H9 (cell line): ENCODE measurements around the gene EDNRA. TPM values are rescaled to one million over a fixed set of nuclear protein-coding genes. Genes with fewer than 3 reads are reported as not detected.

Source experiments
- DNase-seq: peaks from one replicate; pipeline ENCODE4 v3.0.0-alpha.2; 2017
- H2AFZ ChIP-seq: one replicate; pipeline ENCODE4 v1.6.1; 2013; ENCODE audit warnings: mild to moderate bottlenecking, low read length, control low read depth, moderate library complexity
- H2AK5ac ChIP-seq: 2 replicates; pipeline ENCODE4 v1.6.1; 2013; ENCODE audit warnings: low read length, control low read depth, mixed read lengths; ENCODE audit not compliant: insufficient read length
- H2BK120ac ChIP-seq: one replicate; pipeline ENCODE4 v1.6.1; 2013; ENCODE audit warnings: low read depth, mild to moderate bottlenecking, low read length, control low read depth, inconsistent platforms; ENCODE audit not compliant: poor library complexity, severe bottlenecking
- H2BK12ac ChIP-seq: 2 replicates; pipeline ENCODE4 v1.6.1; 2013; ENCODE audit warnings: low read length, control low read depth, mixed read lengths, low read depth; ENCODE audit not compliant: insufficient read length
- H2BK15ac ChIP-seq: 2 replicates; pipeline ENCODE4 v1.6.1; 2013; ENCODE audit warnings: low read depth, low read length, control low read depth
- H2BK20ac ChIP-seq: one replicate; pipeline ENCODE4 v1.6.1; 2013; ENCODE audit warnings: low read depth, mild to moderate bottlenecking, low read length, control low read depth, inconsistent platforms; ENCODE audit not compliant: poor library complexity, severe bottlenecking
- H2BK5ac ChIP-seq: 2 replicates; pipeline ENCODE4 v1.6.1; 2013; ENCODE audit warnings: low read length, control low read depth, mixed read lengths; ENCODE audit not compliant: insufficient read length
- H3K14ac ChIP-seq: 2 replicates; pipeline ENCODE4 v1.6.1; 2013; ENCODE audit warnings: low read length, control low read depth; ENCODE audit not compliant: insufficient read depth
- H3K18ac ChIP-seq: 2 replicates; pipeline ENCODE4 v1.6.1; 2013; ENCODE audit warnings: low read depth, mild to moderate bottlenecking, mixed read lengths, low read length, control low read depth; ENCODE audit not compliant: insufficient read length
- H3K23ac ChIP-seq: 2 replicates; pipeline ENCODE4 v1.6.1; 2013; ENCODE audit warnings: low read length, control low read depth, mixed read lengths, low read depth; ENCODE audit not compliant: insufficient read length
- H3K23me2 ChIP-seq: 2 replicates; pipeline ENCODE4 v1.6.1; 2013; ENCODE audit warnings: low read depth, mild to moderate bottlenecking, mixed read lengths, low read length, control low read depth; ENCODE audit not compliant: insufficient read length, poor library complexity, severe bottlenecking
- H3K27ac ChIP-seq: 2 replicates; pipeline ENCODE4 v1.5.1; 2013; ENCODE audit warnings: low read length, control low read depth, mixed read lengths, low read depth; ENCODE audit not compliant: insufficient read length
- H3K27me3 ChIP-seq: 2 replicates; pipeline ENCODE4 v1.6.1; 2013; ENCODE audit warnings: low read length, control low read depth, inconsistent platforms; ENCODE audit not compliant: insufficient read depth
- H3K4ac ChIP-seq: 2 replicates; pipeline ENCODE4 v1.6.1; 2013; ENCODE audit warnings: low read depth, mild to moderate bottlenecking, control low read depth, inconsistent platforms, low read length, moderate library complexity
- H3K4me1 ChIP-seq: 2 replicates; pipeline ENCODE4 v1.6.1; 2013; ENCODE audit warnings: low read length, control low read depth, inconsistent platforms; ENCODE audit not compliant: insufficient read depth
- H3K4me2 ChIP-seq: 2 replicates; pipeline ENCODE4 v1.6.1; 2013; ENCODE audit warnings: low read length, control low read depth, mixed read lengths; ENCODE audit not compliant: insufficient read length, insufficient read depth
- H3K56ac ChIP-seq: 2 replicates; pipeline ENCODE4 v1.6.1; 2013; ENCODE audit warnings: low read depth, mild to moderate bottlenecking, mixed read lengths, low read length, control low read depth; ENCODE audit not compliant: insufficient read length
- H3K79me1 ChIP-seq: 2 replicates; pipeline ENCODE4 v1.6.1; 2013; ENCODE audit warnings: low read depth, mild to moderate bottlenecking, moderate library complexity, low read length, control low read depth, inconsistent platforms; ENCODE audit not compliant: insufficient read depth, poor library complexity, severe bottlenecking
- H3K79me2 ChIP-seq: 2 replicates; pipeline ENCODE4 v1.6.1; 2013; ENCODE audit warnings: low read length, control low read depth, inconsistent platforms; ENCODE audit not compliant: insufficient read depth
- H3K9ac ChIP-seq: 2 replicates; pipeline ENCODE4 v1.6.1; 2013; ENCODE audit warnings: low read length, control low read depth, mixed read lengths; ENCODE audit not compliant: insufficient read length; ENCODE audit errors: extremely low read depth
- H3K9me3 ChIP-seq: one replicate; pipeline ENCODE4 v1.6.1; 2013; ENCODE audit warnings: low read depth, low read length, inconsistent platforms; ENCODE audit not compliant: control insufficient read depth
- H3T11ph ChIP-seq: one replicate; pipeline ENCODE4 v1.6.1; 2013; ENCODE audit warnings: mild to moderate bottlenecking, low read length, control low read depth, inconsistent platforms
- H4K20me1 ChIP-seq: one replicate; pipeline ENCODE4 v1.6.1; 2013; ENCODE audit not compliant: control insufficient read depth, insufficient read length, insufficient read depth
- H4K5ac ChIP-seq: 2 replicates; pipeline ENCODE4 v1.6.1; 2013; ENCODE audit warnings: low read depth, mild to moderate bottlenecking, mixed read lengths, low read length, control low read depth; ENCODE audit not compliant: insufficient read length
- H4K8ac ChIP-seq: replicated peaks from 2 replicates; pipeline ENCODE4 v1.6.1; 2013; ENCODE audit warnings: low read length, control low read depth, mixed read lengths, low read depth; ENCODE audit not compliant: insufficient read length
- H4K91ac ChIP-seq: 2 replicates; pipeline ENCODE4 v1.6.1; 2013; ENCODE audit warnings: low read depth, mild to moderate bottlenecking, moderate library complexity, mixed read lengths, low read length, control low read depth; ENCODE audit not compliant: insufficient read length
- H3K27ac Mint-ChIP-seq, 3 experiments: 2 replicates in 2 of 3; 3 replicates in 1 of 3; pipeline ENCODE4 v1.8.0; 2020 to 2021; ENCODE audit warnings: mixed read lengths in 3 of 3, mild to moderate bottlenecking in 1 of 3, moderate library complexity in 1 of 3
- H3K27me3 Mint-ChIP-seq: 2 replicates; pipeline ENCODE4 v1.8.0; 2021; ENCODE audit warnings: low read depth, mild to moderate bottlenecking, moderate library complexity, mixed read lengths
- H3K36me3 Mint-ChIP-seq, 3 experiments: 2 replicates in 2 of 3; 3 replicates in 1 of 3; pipeline ENCODE4 v1.8.0; 2020 to 2021; ENCODE audit warnings: low read depth in 3 of 3, mixed read lengths in 3 of 3; ENCODE audit not compliant: insufficient read depth in 1 of 3
- H3K4me1 Mint-ChIP-seq, 2 experiments: 2 replicates each; pipeline ENCODE4 v1.8.0; 2020; ENCODE audit warnings: mixed read lengths in 2 of 2
- H3K4me3 Mint-ChIP-seq, 2 experiments: 2 replicates in 1 of 2; 3 replicates in 1 of 2; pipeline ENCODE4 v1.8.0; 2020 to 2021; ENCODE audit warnings: mild to moderate bottlenecking in 2 of 2, mixed read lengths in 2 of 2, moderate library complexity in 1 of 2
- H3K9me3 Mint-ChIP-seq, 2 experiments: 2 replicates in 1 of 2; 3 replicates in 1 of 2; pipeline ENCODE4 v1.8.0; 2020; ENCODE audit warnings: mild to moderate bottlenecking in 2 of 2, mixed read lengths in 2 of 2, moderate library complexity in 1 of 2
- CTCF ChIP-seq: fragments of 200-600 bp; sonication (generic); conservative IDR thresholded peaks from 3 replicates; pipeline ENCODE4 v1.8.0; 2021; ENCODE audit warnings: antibody characterized with exemption, mild to moderate bottlenecking
- WGBS: extraction: QIAGEN DNeasy Blood & Tissue Kit; methylation state at CpG from one replicate; pipeline ENCODE4 v1.1.7; 2013; ENCODE audit warnings: missing lambda C conversion rate, low lambda C conversion rate, mixed read lengths; ENCODE audit not compliant: insufficient read length; ENCODE audit errors: extremely low coverage; 5-methylcytosine and 5-hydroxymethylcytosine counted together
- total RNA-seq: library from RNA; stranded (reverse); gene quantifications from 2 replicates; pipeline ENCODE4 v1.2.1, GENCODE V29; 2021

Gene EDNRA
- total RNA-seq, 1 experiment from 2014 or later = 1.6 TPM

GRCh38 chr4:147538711-147539110 lies 57.8 kb downstream of the EDNRA start:
- H3K4ac ChIP-seq = no peak overlapping the region
- H3K18ac ChIP-seq = no peak overlapping the region
- H4K8ac ChIP-seq = no peak overlapping the region
- H2BK15ac ChIP-seq = no peak overlapping the region
- H4K20me1 ChIP-seq = no peaks in the 10 kb centered on the region
- WGBS = no CpG with 5 or more reads among the region's 3 CpGs
- H2BK12ac ChIP-seq = no peak overlapping the region
- H3K36me3 Mint-ChIP-seq = no peaks in the 10 kb centered on the region
- no peak overlapping the region for H3K56ac ChIP-seq
- no peak overlapping the region for H3K4me3 Mint-ChIP-seq
- no peak overlapping the region for H2AK5ac ChIP-seq
- no peaks in the 10 kb centered on the region for H3K79me1 ChIP-seq
- H3K9me3 Mint-ChIP-seq = no peaks in the 10 kb centered on the region
- no peaks in the 10 kb centered on the region for H3K23me2 ChIP-seq
- no peak overlapping the region for H4K91ac ChIP-seq
- no peak overlapping the region for H3K27ac Mint-ChIP-seq
- H3K79me2 ChIP-seq = no peaks in the 10 kb centered on the region
- H3K14ac ChIP-seq = no peak overlapping the region
- H2BK20ac ChIP-seq = no peak overlapping the region
- H2AFZ ChIP-seq = no peak overlapping the region
- no peaks in the 10 kb centered on the region for H3K9me3 ChIP-seq
- TF ChIP-seq CTCF = no peak
- peaks cover 4% of the 10 kb centered on the region; the same call in 1 of the 2 replicates for H3K4me1 ChIP-seq
- H3K27me3 Mint-ChIP-seq = no peaks in the 10 kb centered on the region
- no peak overlapping the region for H3K9ac ChIP-seq
- no peaks in the 10 kb centered on the region for H3K27me3 ChIP-seq
- no peak overlapping the region for H3T11ph ChIP-seq
- H3K27ac ChIP-seq = no peak overlapping the region
- no peak overlapping the region for H2BK5ac ChIP-seq
- H2BK120ac ChIP-seq = no peak overlapping the region
- no peak overlapping the region for H3K4me2 ChIP-seq
- H3K23ac ChIP-seq = no peak overlapping the region
- H3K4me1 Mint-ChIP-seq = peaks cover 8 to 14% of the 10 kb centered on the region in 2 experiments
- no peak for DNase-seq
- H4K5ac ChIP-seq = no peak overlapping the region
